ENCODE data around the gene JCHAIN.

The JCHAIN gene

GRCh38 chr4:70613306-70614183 is 52.8 kb downstream of the JCHAIN start:
- H3K4me3 Mint-ChIP-seq: no peak overlapping the region
- no peaks in the 10 kb centered on the region for H3K4me1 Mint-ChIP-seq (ENCODE audit: low read depth)
- peaks cover 22% of the 10 kb centered on the region for H3K27me3 Mint-ChIP-seq (ENCODE audit: low read depth)
- no peaks in the 10 kb centered on the region for H3K36me3 Mint-ChIP-seq (ENCODE audit: low read depth)
- H3K9me3 Mint-ChIP-seq: no peaks in the 10 kb centered on the region
- no peak for DNase-seq (ENCODE audit: low spot score)
- H3K27ac Mint-ChIP-seq: no peak overlapping the region

GRCh38 chr4:70608324-70608723 is 58.0 kb downstream of the JCHAIN start:
- Mint-ChIP-seq H3K4me3 (no peak overlapping the region), H3K27ac (no peak overlapping the region), H3K9me3 (no peaks in the 10 kb centered on the region), H3K27me3 (ENCODE audit: low read depth) (peaks cover 32% of the 10 kb centered on the region), H3K36me3 (ENCODE audit: low read depth) (no peaks in the 10 kb centered on the region), H3K4me1 (ENCODE audit: low read depth) (no peaks in the 10 kb centered on the region)
- DNase-seq (ENCODE audit: low spot score): no peak

DNA sequence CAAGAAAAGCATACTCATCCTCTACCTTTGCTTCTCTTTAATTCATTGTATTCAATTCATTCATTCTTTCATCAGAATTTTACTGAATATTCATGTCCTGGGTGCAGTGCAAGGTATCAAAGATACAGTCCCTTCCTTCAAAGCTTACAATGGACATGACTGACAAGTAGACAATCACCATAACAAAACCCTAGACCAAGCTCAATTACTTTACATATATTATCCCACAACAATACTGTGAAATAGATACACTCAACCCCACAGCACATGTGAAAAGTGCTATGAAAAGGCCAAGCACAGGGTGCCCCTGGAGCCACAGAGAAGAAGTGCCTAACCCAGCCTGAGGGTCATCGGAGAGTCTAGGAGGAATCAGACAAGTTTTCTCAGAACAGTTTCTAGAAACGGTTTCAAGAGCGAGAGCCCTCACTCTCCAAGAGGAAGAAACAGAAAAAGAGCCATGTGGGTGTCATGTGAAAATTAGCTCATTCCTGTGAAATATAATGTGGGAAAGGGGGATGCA is 58.9 kb downstream of the JCHAIN start:
- no peak overlapping the region for H3K27ac Mint-ChIP-seq
- no peaks in the 10 kb centered on the region for H3K36me3 Mint-ChIP-seq (ENCODE audit: low read depth)
- no peak overlapping the region for H3K4me3 Mint-ChIP-seq
- no peaks in the 10 kb centered on the region for H3K9me3 Mint-ChIP-seq
- no peaks in the 10 kb centered on the region for H3K4me1 Mint-ChIP-seq (ENCODE audit: low read depth)
- peaks cover 25% of the 10 kb centered on the region for H3K27me3 Mint-ChIP-seq (ENCODE audit: low read depth)
- DNase-seq (ENCODE audit: low spot score): no peak

GRCh38 chr4:70606459-70606858 is 59.8 kb downstream of the JCHAIN start:
- Mint-ChIP-seq H3K4me3 (no peak overlapping the region), H3K9me3 (no peaks in the 10 kb centered on the region), H3K27me3 (ENCODE audit: low read depth) (peaks cover 22% of the 10 kb centered on the region), H3K36me3 (ENCODE audit: low read depth) (no peaks in the 10 kb centered on the region), H3K4me1 (ENCODE audit: low read depth) (no peaks in the 10 kb centered on the region), H3K27ac (no peak overlapping the region)
- no peak for DNase-seq (ENCODE audit: low spot score)

Data from T-helper 2 cell treated with Interferon-gamma antibody and Interleukin-4, amounts not matched to agents 5 μg/mL and 100 μg/mL, for 36 hours (primary cell).